SIG-M5 treated with dmso at 0.1 percent for 504 hours (cell line): Measurements from ENCODE around the gene TRIM37.
"Not testable (repeated sequence)": the region's sequence is repeated elsewhere in the genome, so short reads cannot be mapped to it uniquely, and the experiment has no call there.

ENCODE experiments used
- DNase-seq: peaks from one replicate; lab custom pipeline; 2025; ENCODE audit not compliant: unreplicated experiment; lab: John Stamatoyannopoulos, UW

The TRIM37 gene

GRCh38 chr17:59110973-59111372, 4.3 kb upstream of the TRIM37 start:
- no peak for DNase-seq

- no peak for DNase-seq
These were observed 1.9 kb upstream of the TRIM37 start for GRCh38 chr17:59108400-59109102.

GRCh38 chr17:59107306-59107670, 608 bp upstream of the TRIM37 start:
- no peak for DNase-seq

GRCh38 chr17:59105852-59106462, 723 bp downstream of the TRIM37 start:
- peak; percentile 95 for DNase-seq

GRCh38 chr17:59101178-59101577, 5.5 kb downstream of the TRIM37 start:
- no peak for DNase-seq

- DNase-seq = no peak
These were observed 8.8 kb downstream of the TRIM37 start for GRCh38 chr17:59097876-59098275.

- no peak for DNase-seq
These were observed 11.7 kb downstream of the TRIM37 start for GRCh38 chr17:59094861-59095530.

GRCh38 chr17:59093702-59094231, 12.9 kb downstream of the TRIM37 start:
- DNase-seq = peak; percentile 99

GRCh38 chr17:59093145-59093701, 13.5 kb downstream of the TRIM37 start:
- DNase-seq = no peak

GRCh38 chr17:59090593-59090992, 16.1 kb downstream of the TRIM37 start:
- DNase-seq = not testable (repeated sequence)

- DNase-seq = no peak
These were observed 22.5 kb downstream of the TRIM37 start for GRCh38 chr17:59084154-59084553.

GRCh38 chr17:59074494-59074893, 32.2 kb downstream of the TRIM37 start:
- DNase-seq = peak; percentile 54

GRCh38 chr17:59073972-59074371, 32.7 kb downstream of the TRIM37 start:
- no peak for DNase-seq

- DNase-seq = no peak
These were observed 36.8 kb downstream of the TRIM37 start for GRCh38 chr17:59069856-59070255.

GRCh38 chr17:59067756-59068155, 38.9 kb downstream of the TRIM37 start:
- no peak for DNase-seq

GRCh38 chr17:59067340-59067739, 39.3 kb downstream of the TRIM37 start:
- no peak for DNase-seq

- DNase-seq = peak; percentile 96
These were observed 44.2 kb downstream of the TRIM37 start for GRCh38 chr17:59062509-59062908.

GRCh38 chr17:59056857-59057256, 49.8 kb downstream of the TRIM37 start:
- DNase-seq = no peak

GRCh38 chr17:59049798-59050197, 56.9 kb downstream of the TRIM37 start:
- no peak for DNase-seq

- DNase-seq = no peak
These were observed 59.1 kb downstream of the TRIM37 start for GRCh38 chr17:59047616-59048015.

GRCh38 chr17:59046192-59046591, 60.5 kb downstream of the TRIM37 start:
- no peak for DNase-seq

- no peak for DNase-seq
These were observed 67.9 kb downstream of the TRIM37 start for GRCh38 chr17:59038734-59039133.
